Lower lobe of right lung (tissue), 2 donors: ENCODE results near the gene TLCD3B. TPM values are rescaled to one million over a fixed set of nuclear protein-coding genes. Genes with fewer than 3 reads are reported as not detected.

ENCODE experiments used
- ATAC-seq, 2 donors: fragments of 200-7000 bp; cut with Tn5 transposase; one replicate each; pipeline ENCODE4 v1.9.1; 2020 to 2022; ENCODE audit warnings: mild to moderate bottlenecking in 2 of 2, moderate library complexity in 2 of 2
- DNase-seq: peaks from one replicate; pipeline ENCODE4 v3.0.0-alpha.2; 2020
- H3K27ac ChIP-seq: fragments of 200-600 bp; one replicate; pipeline ENCODE4 v1.8.0; 2022
- H3K27me3 ChIP-seq: fragments of 200-600 bp; one replicate; pipeline ENCODE4 v1.8.0; 2022; ENCODE audit warnings: low read depth
- H3K36me3 ChIP-seq: fragments of 200-600 bp; one replicate; pipeline ENCODE4 v1.8.0; 2022; ENCODE audit warnings: mild to moderate bottlenecking
- H3K4me1 ChIP-seq: fragments of 200-600 bp; one replicate; pipeline ENCODE4 v1.8.0; 2022
- H3K4me3 ChIP-seq: fragments of 200-600 bp; one replicate; pipeline ENCODE4 v1.8.0; 2022; ENCODE audit warnings: mild to moderate bottlenecking
- H3K9me3 ChIP-seq: fragments of 200-600 bp; one replicate; pipeline ENCODE4 v1.8.0; 2022
- intact Hi-C: fragments of 100-400 bp; cut with DNase I; formaldehyde crosslinking; loops from one replicate; pipeline ENCODE4 v1.11.0; 2022
- total RNA-seq: library from RNA; stranded (reverse); fragmentation: NEBNext Ultra II Directional; extraction: Animal tissue kit (Norgen Biotek cat#: 25700); gene quantifications from one replicate; pipeline ENCODE4 v1.2.1, GENCODE V29; 2021
- TF ChIP-seq, protein P1 (sequence below): fragments of 200-600 bp; IDR thresholded peaks from one replicate; pipeline ENCODE4 v1.8.0; 2022; ENCODE audit warnings: antibody characterized with exemption, mild to moderate bottlenecking
- donor health status: DM: no; HTN: yes; CAD: no; lungs with severe emphysema.

TLCD3B gene
- total RNA-seq, 1 donor from 2014 or later, result not detected

DNA sequence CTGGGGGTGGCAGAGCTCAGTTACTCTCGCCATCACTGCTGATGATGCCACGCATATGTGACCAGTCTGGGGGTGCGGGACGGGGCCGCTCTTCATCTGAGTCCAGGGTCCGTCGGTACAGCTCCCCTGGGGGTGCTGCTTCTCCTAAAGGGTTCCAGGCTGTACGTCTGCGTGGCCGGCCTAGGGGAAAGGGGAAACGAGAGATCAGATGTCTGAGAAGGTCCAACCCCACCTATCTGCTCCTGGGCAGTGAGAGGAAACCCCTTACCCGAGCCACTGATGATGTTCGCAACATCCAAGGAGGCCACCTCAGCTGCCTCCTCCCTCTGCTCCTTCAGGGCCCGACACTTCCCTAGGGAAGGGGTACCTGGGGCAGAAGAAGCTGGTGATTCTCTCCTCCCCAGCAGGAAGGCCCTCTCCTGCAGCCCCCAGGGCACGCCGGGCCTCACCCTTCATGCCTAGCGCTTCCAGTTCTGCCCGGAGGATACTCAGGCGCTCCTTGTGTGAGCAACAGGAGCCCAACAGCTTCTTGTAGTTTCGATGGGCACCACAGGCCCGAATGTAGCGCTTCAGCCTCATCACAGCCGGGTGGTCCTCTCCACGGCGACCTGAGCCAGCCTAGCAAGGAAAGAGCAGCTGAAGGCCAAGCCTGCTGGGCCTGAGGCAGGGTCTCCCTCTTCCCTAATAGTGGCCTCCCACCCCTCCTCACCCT, 37.7 kb downstream of the TLCD3B start:
- H3K4me1 ChIP-seq, result peaks cover 50% of the 10 kb centered on the region
- TF ChIP-seq, protein P1, sequence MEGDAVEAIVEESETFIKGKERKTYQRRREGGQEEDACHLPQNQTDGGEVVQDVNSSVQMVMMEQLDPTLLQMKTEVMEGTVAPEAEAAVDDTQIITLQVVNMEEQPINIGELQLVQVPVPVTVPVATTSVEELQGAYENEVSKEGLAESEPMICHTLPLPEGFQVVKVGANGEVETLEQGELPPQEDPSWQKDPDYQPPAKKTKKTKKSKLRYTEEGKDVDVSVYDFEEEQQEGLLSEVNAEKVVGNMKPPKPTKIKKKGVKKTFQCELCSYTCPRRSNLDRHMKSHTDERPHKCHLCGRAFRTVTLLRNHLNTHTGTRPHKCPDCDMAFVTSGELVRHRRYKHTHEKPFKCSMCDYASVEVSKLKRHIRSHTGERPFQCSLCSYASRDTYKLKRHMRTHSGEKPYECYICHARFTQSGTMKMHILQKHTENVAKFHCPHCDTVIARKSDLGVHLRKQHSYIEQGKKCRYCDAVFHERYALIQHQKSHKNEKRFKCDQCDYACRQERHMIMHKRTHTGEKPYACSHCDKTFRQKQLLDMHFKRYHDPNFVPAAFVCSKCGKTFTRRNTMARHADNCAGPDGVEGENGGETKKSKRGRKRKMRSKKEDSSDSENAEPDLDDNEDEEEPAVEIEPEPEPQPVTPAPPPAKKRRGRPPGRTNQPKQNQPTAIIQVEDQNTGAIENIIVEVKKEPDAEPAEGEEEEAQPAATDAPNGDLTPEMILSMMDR, result no peak
- no peak overlapping the region for H3K4me3 ChIP-seq
- DNase-seq (peak; percentile 46), ATAC-seq (no peak)
- peaks cover 56% of the 10 kb centered on the region for H3K36me3 ChIP-seq
- intact Hi-C loops, result no loop called here
- H3K9me3 ChIP-seq, result no peaks in the 10 kb centered on the region
- H3K27me3 ChIP-seq, result no peaks in the 10 kb centered on the region
- no peak overlapping the region for H3K27ac ChIP-seq

DNA sequence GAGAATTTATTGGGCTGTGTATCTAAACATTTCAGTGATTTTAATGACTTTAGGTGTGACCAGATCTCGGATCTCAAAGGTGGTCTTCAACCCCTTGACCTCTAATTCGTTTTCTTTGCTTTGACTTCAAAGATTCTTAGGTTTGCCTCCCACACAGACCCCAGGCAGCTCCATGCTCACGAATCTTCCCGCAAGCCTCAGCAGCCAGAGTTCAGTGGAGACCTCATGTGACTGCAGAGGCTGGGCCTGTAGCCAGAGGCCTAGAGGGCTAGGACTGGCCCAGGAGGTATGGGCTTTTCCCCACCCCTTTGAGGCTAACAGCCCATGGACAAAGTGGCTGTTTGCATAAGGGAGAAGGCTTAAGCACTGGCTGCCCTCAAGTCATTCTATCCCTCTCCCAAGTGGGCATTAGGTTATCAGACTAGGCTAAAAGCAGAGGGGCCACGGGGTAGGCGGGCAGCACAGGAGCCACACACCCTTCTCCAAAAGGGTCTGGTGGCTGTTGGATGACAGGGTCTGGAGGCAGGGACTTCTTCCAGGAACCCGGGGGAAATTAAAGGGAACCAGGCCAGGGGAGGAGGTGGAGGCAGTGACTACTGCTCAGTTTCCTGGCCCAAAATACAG, 38.6 kb downstream of the TLCD3B start:
- Histone ChIP-seq H3K4me3 (no peak overlapping the region), H3K36me3 (peaks cover 65% of the 10 kb centered on the region), H3K4me1 (peaks cover 54% of the 10 kb centered on the region), H3K27me3 (no peaks in the 10 kb centered on the region), H3K27ac (no peak overlapping the region), H3K9me3 (no peaks in the 10 kb centered on the region)
- DNase-seq (no peak), ATAC-seq (no peak)
- intact Hi-C loops, result no loop called here
- TF ChIP-seq, protein P1, result no peak

DNA sequence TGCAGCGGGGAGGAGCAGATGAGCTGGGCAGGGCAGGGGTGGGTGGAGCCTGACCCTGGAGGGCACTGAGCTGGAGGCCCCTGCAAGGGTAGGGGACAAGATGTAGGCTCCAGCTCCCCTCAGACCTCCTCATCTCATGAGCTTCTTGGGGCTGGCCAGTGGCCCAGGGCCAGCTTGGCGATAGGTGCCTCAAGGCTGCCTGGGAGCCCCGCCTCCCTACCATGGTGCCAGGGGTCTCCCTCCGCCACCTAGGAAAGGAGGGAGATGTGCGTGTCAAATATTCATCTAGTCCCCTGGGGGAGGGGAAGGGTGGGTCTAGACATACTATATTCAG, 39.5 kb downstream of the TLCD3B start:
- H3K27ac ChIP-seq, result no peak overlapping the region

DNA sequence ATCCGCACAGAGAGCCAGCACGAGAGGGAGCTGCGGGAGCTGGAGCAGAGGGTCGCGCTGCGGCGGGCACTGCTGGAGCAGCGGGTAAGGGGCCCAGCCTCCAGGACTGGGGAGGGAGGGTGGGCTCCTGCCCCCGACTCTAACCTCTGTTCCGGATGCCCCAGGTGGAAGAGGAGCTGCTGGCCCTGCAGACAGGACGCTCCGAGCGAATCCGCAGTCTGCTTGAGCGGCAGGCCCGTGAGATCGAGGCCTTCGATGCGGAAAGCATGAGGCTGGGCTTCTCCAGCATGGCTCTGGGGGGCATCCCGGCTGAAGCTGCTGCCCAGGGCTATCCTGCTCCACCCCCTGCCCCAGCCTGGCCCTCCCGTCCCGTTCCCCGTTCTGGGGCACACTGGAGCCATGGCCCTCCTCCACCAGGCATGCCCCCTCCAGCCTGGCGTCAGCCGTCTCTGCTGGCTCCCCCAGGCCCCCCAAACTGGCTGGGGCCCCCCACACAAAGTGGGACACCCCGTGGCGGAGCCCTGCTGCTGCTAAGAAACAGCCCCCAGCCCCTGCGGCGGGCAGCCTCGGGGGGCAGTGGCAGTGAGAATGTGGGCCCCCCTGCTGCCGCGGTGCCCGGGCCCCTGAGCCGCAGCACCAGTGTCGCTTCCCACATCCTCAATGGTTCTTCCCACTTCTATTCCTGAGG, 40.0 kb downstream of the TLCD3B start:
- peaks cover 55% of the 10 kb centered on the region for H3K4me1 ChIP-seq
- H3K27me3 ChIP-seq, result no peaks in the 10 kb centered on the region
- H3K36me3 ChIP-seq, result peaks cover 79% of the 10 kb centered on the region
- H3K4me3 ChIP-seq, result no peak overlapping the region
- TF ChIP-seq, protein P1, result no peak
- intact Hi-C loops, result no loop called here
- no peaks in the 10 kb centered on the region for H3K9me3 ChIP-seq
- ATAC-seq, result no peak
- DNase-seq, result no peak
- H3K27ac ChIP-seq, result peak overlapping the region; percentile 41

More for the DNA sequence above, 39.5 kb downstream of the TLCD3B start:
- TF ChIP-seq, protein P1, result no peak
- Histone ChIP-seq H3K27me3 (no peaks in the 10 kb centered on the region), H3K36me3 (peaks cover 74% of the 10 kb centered on the region), H3K4me3 (no peak overlapping the region), H3K9me3 (no peaks in the 10 kb centered on the region), H3K4me1 (peaks cover 55% of the 10 kb centered on the region)
- DNase-seq (no peak), ATAC-seq (no peak)
- intact Hi-C loops, result no loop called here

DNA sequence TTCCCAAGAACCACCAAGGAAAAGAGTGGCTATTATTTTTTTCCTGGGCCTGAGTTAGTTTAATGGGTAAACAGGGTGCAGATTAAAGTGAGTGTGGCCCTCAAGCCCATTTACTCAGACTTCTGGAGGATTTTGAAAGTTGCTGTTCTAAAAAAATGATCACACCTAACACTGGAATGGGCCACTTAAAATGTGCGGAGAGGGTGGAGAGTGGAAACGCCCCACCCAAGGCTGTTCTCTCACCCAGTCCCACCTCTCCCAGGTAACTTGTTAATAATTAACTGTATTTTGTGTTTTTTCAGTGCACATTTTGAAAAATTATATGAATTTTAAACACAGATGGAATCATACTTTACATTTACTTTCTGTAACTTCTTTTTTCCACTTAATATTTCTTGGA, 41.0 kb downstream of the TLCD3B start:
- Histone ChIP-seq H3K4me3 (peak overlapping the region; percentile 2), H3K27ac (peak overlapping the region; percentile 76), H3K36me3 (peaks cover 89% of the 10 kb centered on the region), H3K27me3 (no peaks in the 10 kb centered on the region), H3K9me3 (no peaks in the 10 kb centered on the region), H3K4me1 (peaks cover 61% of the 10 kb centered on the region)
- TF ChIP-seq, protein P1, result no peak
- DNase-seq (peak; percentile 54), ATAC-seq (peak; percentile 78 to 81)
- intact Hi-C loops, result no loop called here
